Stimulated activated naive CD8-positive, alpha-beta T cell treated with anti-CD3 and anti-CD28 coated beads, Interleukin-15, Interleukin-2, amounts not matched to agents 100 ng/mL and 50 ng/mL, for 24 hours (primary cell): ENCODE measurements around the gene PRKD2.

ENCODE experiments used
- H3K27ac Mint-ChIP-seq: one replicate; pipeline ENCODE4 v1.8.0; 2021; ENCODE audit warnings: mild to moderate bottlenecking, mixed read lengths
- H3K27me3 Mint-ChIP-seq: one replicate; pipeline ENCODE4 v1.8.0; 2021; ENCODE audit warnings: mixed read lengths
- H3K36me3 Mint-ChIP-seq: one replicate; pipeline ENCODE4 v1.8.0; 2021; ENCODE audit warnings: low read depth, mixed read lengths
- H3K4me1 Mint-ChIP-seq: one replicate; pipeline ENCODE4 v1.8.0; 2021; ENCODE audit warnings: low read depth, mixed read lengths
- H3K4me3 Mint-ChIP-seq: one replicate; pipeline ENCODE4 v1.8.0; 2021; ENCODE audit warnings: mild to moderate bottlenecking, mixed read lengths
- H3K9me3 Mint-ChIP-seq: one replicate; pipeline ENCODE4 v1.8.0; 2021; ENCODE audit warnings: mixed read lengths

PRKD2 gene

DNA sequence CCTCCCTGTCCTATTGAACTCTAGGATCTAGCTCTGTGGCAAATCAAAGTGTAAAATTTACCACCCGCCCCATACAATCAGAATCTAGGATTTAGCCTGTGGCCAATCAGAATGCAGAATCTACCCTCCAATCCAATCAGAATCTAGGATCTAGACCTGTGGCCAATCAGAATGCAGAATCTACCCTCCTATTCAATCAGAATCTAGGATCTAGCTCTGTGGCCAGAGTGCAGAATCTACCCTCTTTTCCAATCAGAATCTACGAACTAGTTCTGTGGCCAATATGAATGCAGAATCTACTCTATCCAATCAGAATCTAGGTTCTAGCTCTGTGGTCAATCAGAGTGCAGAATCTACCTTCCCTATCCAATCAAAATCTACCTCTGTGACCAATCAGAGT lies 25.8 kb downstream of the PRKD2 start:
- peaks cover 69% of the 10 kb centered on the region for H3K36me3 Mint-ChIP-seq
- H3K4me3 Mint-ChIP-seq = no peak overlapping the region
- no peak overlapping the region for H3K27ac Mint-ChIP-seq
- no peaks in the 10 kb centered on the region for H3K4me1 Mint-ChIP-seq
- H3K9me3 Mint-ChIP-seq = no peaks in the 10 kb centered on the region
- H3K27me3 Mint-ChIP-seq = no peaks in the 10 kb centered on the region

DNA sequence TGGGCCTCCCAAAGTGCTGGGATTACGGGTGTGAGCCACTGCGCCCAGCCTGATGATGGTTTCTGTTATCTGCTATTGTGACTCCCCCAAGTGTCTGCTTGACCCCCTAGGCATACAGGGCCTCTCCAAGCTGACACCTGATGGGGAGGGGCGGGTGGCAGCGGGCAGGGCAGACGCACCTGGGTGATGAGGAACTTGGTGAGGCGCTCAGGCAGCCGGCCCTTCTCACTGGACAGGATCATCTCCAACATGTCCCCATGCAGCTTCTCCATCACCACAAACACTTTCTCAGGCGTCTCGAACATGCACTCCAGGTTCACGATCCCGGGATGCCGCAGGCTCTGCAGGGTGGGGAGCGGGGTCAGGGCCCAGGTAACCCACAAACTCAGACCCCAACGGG lies 27.6 kb downstream of the PRKD2 start:
- no peaks in the 10 kb centered on the region for H3K9me3 Mint-ChIP-seq
- H3K4me1 Mint-ChIP-seq = no peaks in the 10 kb centered on the region
- H3K27me3 Mint-ChIP-seq = no peaks in the 10 kb centered on the region

DNA sequence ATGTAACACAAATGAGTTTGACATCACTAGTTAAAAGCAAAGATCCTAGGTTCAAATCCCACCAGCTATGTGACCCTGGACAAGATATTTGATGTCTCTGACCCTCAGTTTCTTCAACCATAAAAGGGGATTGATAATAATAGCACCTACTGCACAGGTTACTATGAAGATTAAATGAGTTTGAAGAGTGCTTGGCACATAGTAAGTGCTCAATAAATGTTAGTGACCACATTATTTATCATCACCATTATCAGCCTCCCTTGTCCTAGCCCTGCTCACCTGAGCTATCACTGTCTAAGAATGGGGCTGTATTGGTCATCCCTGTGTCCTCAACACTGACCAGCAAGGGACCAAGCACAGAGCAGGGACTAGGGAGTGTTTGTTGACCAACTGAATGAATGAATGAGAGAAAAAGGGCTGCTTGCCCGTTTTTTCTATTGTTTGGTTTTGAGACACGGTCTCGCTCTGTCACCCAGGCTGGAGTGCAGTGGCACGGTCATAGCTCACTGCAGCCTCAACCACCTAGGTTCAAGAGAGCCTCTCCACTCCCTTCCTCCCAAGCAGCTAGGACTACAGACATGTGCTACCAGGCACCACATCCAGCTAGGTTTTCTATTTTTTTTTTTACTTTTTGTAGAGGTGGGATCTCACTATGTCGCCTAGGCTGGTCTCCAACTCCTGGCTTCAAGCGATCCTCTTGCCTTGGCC lies 29.3 kb downstream of the PRKD2 start:
- Mint-ChIP-seq H3K4me1 (no peaks in the 10 kb centered on the region), H3K4me3 (no peak overlapping the region), H3K27me3 (no peaks in the 10 kb centered on the region), H3K36me3 (peaks cover 68% of the 10 kb centered on the region), H3K9me3 (no peaks in the 10 kb centered on the region), H3K27ac (no peak overlapping the region)

More for the DNA sequence above, 27.6 kb downstream of the PRKD2 start:
- H3K27ac Mint-ChIP-seq = no peak overlapping the region
- peaks cover 70% of the 10 kb centered on the region for H3K36me3 Mint-ChIP-seq
- no peak overlapping the region for H3K4me3 Mint-ChIP-seq

DNA sequence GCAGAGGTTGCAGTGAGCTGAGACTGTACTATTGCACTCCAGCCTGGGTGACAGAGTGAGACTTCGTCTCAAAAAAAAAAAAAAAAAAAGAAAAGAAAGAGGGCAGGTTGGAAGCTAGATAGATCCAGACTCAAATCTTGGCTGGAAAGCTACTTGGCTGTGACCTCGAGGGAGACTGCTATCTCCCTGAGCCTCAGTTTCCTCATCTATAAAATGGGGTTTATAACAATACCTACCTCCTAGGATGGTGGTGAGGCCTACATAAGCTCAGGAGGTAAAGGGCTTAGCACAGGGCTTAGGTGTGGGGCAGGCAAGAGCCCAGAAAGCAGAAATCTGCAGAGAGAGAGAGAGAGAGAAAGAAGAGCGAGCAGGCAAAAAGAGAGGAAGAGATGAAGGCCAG lies 31.7 kb downstream of the PRKD2 start:
- Mint-ChIP-seq H3K9me3 (no peaks in the 10 kb centered on the region), H3K4me1 (no peaks in the 10 kb centered on the region), H3K4me3 (no peak overlapping the region), H3K36me3 (peaks cover 55% of the 10 kb centered on the region), H3K27ac (peak overlapping the region; percentile 58), H3K27me3 (no peaks in the 10 kb centered on the region)

DNA sequence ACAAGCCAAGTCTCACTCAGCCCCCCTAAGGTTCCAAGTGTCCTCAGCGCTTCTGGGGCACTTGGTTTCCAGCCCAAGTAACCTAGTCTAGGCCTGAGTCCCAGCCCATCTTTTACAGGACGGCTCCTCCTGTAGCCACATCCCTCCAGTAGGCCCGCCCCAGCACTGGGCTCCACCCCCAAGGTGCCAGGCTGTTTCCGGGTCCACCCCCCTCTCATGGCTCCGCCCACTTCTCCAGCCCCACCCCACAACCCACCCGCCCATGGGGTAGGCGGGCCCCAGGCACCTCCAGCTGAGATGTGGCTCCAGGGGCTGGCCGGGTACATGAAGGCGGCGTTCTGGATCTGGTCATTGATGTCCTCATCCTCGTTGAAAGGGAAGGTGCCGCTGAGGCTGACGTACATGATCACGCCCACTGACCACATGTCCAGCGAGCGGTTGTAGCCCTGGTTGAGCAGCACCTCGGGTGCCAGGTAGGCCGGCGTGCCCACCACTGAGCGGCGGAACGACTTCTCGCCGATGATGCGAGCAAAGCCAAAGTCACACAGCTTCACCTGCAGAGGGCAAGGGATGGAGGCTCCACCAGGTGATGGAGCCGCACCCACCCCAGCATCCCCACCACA lies 38.7 kb downstream of the PRKD2 start:
- Mint-ChIP-seq H3K27ac (peak overlapping the region; percentile 58), H3K9me3 (no peaks in the 10 kb centered on the region), H3K27me3 (no peaks in the 10 kb centered on the region), H3K4me1 (peaks cover 5% of the 10 kb centered on the region), H3K4me3 (no peak overlapping the region), H3K36me3 (peaks cover 66% of the 10 kb centered on the region)

DNA sequence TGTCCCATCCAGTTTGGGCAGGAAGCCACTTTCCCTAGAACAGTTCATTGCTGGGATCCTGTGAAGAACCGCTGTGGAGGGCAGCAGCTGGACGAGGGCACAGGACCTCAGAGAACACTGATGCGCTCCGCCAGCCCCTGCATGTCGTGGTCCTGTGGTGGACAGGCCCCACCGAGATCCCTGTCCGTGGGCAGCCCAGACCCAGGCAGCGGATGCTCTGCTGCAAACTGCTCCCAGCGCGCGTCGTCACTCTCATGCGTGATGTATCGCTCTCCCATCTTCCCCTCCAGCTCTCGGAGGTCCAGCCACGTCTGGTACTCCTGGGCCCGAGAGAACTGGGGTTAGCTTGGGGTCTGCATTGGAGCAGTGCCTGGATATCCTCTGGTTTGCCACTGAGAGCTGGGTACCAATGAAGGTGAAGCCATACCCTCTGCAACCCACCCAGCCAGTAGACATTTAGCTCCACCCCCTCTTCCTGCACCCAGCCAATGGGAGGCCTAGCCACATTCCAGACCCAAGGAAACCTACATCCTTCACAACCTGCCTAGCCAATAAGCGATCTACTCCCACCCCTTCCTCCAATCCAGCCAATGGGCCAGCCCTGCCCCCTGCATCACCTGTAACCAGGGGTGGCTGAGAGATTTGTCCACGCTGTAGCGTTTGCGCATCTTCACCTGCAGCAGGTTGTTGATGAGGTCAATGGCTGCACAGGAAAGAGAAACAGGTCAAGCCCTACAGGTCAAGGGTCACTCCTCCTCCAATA lies 42.3 kb downstream of the PRKD2 start:
- H3K27me3 Mint-ChIP-seq = no peaks in the 10 kb centered on the region
- peaks cover 5% of the 10 kb centered on the region for H3K4me1 Mint-ChIP-seq
- H3K9me3 Mint-ChIP-seq = no peaks in the 10 kb centered on the region
- H3K27ac Mint-ChIP-seq = no peak overlapping the region
- H3K4me3 Mint-ChIP-seq = no peak overlapping the region
- peaks cover 54% of the 10 kb centered on the region for H3K36me3 Mint-ChIP-seq

DNA sequence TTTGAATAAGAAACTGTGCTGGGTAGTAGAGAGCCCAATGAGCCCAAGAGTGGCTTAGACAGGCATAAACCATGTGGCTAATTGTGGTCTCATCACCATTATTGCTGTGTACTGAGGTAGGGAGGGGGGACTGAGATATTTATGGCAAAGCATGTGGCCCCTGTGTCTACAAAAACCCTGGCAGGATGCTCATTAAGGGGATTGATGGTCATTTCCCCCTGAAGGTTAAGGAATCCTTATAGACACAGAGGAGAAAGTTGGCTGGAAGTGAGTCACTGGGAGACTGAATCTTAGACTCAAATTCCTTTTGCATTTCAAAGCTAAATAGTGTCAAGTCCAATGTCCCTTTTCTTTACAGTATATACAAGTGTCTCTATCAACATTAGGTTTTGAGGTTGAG lies 46.1 kb downstream of the PRKD2 start:
- Mint-ChIP-seq H3K27me3 (no peaks in the 10 kb centered on the region), H3K4me3 (no peak overlapping the region), H3K4me1 (no peaks in the 10 kb centered on the region), H3K36me3 (peaks cover 26% of the 10 kb centered on the region), H3K9me3 (no peaks in the 10 kb centered on the region), H3K27ac (no peak overlapping the region)

DNA sequence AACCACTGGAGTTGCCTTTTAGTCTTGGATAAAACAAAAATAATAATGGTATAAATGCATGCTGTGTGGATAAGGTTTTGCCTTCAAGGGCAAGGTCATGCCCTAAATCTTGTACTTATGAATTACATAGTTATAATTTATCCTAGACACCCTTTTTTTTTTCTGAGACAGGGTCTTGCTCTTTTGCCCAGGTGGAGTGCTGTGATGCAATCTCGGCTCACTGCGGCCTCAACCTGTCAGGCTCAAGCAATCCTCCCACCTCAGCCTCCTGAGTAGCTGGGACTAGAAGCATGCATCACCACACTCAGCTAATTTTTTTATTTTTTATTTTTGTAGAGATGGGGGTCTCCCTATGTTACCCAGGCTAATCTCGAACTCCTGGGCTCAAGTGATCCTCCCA lies 48.3 kb downstream of the PRKD2 start:
- H3K36me3 Mint-ChIP-seq = peaks cover 8% of the 10 kb centered on the region
- H3K27me3 Mint-ChIP-seq = no peaks in the 10 kb centered on the region
- H3K4me3 Mint-ChIP-seq = no peak overlapping the region
- H3K27ac Mint-ChIP-seq = no peak overlapping the region
- no peaks in the 10 kb centered on the region for H3K4me1 Mint-ChIP-seq
- H3K9me3 Mint-ChIP-seq = no peaks in the 10 kb centered on the region

DNA sequence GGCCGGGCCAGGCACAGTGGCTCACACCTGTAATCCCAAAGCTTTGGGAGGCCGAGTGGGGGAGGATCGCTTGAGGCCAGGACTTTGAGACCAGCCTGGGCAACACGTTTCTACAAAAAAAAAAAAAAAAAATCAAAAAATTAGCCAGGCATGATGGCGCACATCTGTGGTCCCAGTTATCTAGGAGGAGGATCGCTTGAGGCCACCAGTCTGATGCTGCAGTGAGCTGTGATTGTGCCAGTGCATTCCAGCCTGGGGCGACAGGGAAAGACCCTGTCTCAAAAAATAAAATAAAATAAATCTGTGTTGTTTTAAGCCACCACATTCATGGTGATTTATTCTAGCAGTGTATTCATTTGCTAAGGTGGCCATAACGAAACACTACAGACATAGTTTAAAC lies 51.8 kb downstream of the PRKD2 start:
- H3K36me3 Mint-ChIP-seq = no peaks in the 10 kb centered on the region
- no peak overlapping the region for H3K4me3 Mint-ChIP-seq
- H3K27ac Mint-ChIP-seq = no peak overlapping the region
- no peaks in the 10 kb centered on the region for H3K9me3 Mint-ChIP-seq
- peaks cover 18% of the 10 kb centered on the region for H3K4me1 Mint-ChIP-seq
- H3K27me3 Mint-ChIP-seq = no peaks in the 10 kb centered on the region

DNA sequence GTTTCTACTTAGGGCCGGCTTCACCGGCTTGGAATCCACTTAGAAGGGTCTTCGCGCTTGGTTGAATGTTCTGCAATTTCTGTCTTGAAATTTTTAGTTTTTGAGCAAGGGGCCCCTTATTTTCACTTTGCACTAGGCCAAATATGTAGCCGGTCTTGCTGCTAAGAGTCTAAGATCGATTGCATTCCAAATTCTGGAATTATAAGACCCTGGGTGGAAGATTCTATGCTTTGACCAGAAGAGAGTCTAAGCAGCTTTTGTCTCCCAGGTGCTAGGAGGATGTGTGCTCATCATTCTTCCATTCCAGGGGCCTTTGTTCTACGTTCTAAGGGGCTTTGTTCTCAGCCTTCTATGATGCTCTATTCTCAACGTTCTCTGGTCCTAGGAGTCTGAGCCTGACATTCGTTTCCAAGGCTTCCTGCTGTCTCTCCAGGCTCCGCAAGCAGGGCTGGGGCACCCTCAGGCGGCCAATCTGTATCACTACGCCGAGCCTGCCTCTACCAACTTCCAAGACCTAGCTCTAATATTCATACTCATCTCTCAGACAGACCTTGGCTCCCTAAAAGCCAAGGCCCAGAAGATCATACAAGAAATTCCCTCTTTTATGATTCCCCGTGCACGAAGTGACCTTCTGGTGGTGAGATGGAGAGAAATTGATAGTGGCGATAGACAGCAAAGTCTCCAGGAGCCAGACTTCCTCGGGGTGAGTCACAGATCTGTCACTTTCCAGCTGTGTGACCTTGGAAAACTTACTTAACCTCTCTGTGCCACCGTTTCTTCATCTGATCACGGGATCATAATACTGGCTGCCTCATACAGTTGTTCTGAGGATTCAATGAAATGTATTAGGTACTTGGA lies 55.0 kb downstream of the PRKD2 start:
- Mint-ChIP-seq H3K4me3 (peak overlapping the region; percentile 80), H3K9me3 (no peaks in the 10 kb centered on the region), H3K36me3 (no peaks in the 10 kb centered on the region), H3K4me1 (peaks cover 24% of the 10 kb centered on the region), H3K27me3 (peaks cover 13% of the 10 kb centered on the region), H3K27ac (peak overlapping the region; percentile 83)

DNA sequence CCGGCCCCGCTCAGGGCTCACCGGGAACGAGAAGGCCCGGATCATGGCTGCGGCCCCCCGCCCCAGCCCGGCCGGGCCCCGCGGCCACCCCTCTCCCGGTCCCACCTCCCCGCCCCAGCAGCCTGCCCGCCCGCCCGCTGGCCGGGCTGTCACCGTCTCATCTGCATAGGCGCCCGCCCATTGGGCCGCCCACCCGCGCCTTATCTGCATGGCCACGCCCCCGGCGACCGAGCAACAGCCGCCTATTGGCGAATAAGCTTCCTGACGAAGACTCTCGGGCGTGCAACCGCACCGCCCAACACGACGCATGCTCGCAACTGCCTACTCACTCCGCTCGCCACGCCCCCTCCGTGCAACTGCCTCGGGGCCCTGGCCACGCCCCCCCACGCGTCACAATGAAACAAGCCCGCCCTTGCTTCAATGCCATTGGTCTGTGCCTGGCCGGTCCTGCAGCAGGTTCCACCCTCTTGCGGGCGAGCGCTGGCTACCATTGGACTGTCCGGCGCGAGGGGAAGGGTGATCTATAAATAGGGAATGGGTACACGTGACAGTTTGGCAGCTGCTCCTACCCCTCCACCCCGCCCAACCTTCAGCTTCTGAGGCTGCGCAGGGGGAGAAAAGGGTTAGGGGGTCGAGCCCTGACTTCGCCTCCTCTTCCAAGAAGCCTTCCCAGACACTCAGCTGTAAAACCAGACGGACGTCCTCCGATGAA lies 55.7 kb downstream of the PRKD2 start, which contains the start of gene DACT3:
DACT3 (minus strand) TSS at position 163 of the 712 bp plus-strand sequence; CDS start at position 45, 118 bp downstream.
- peaks cover 16% of the 10 kb centered on the region for H3K27me3 Mint-ChIP-seq
- H3K4me3 Mint-ChIP-seq = peak within 1 kb of the TSS; percentile 80
- no peaks in the 10 kb centered on the region for H3K9me3 Mint-ChIP-seq
- H3K4me1 Mint-ChIP-seq = peaks cover 30% of the 10 kb centered on the region
- peak within 1 kb of the TSS; percentile 83 for H3K27ac Mint-ChIP-seq
- no peaks in the 10 kb centered on the region for H3K36me3 Mint-ChIP-seq

DNA sequence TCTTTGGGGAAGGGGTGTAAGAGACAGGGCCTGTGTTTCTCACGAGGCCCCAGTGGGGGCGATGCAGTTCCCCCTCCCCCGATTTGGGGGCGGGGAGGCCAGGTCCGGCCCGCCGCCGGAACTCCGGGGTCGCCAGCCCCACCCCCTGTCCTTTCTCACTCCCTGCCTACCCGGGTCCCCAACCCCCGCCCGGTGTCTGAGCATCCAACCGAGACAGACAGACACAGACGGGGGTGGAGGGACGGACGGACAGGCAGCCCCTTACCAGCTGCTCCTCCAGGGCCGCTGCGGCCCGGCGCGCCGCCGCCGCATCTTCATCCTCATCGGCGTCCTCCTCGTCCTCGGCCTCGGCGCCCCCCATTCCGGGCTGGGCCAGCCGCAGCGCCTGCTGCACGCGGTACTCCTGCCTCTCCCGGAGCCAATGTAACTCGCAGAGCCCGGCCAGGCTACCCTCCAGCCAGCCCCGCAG lies 56.3 kb downstream of the PRKD2 start:
- Mint-ChIP-seq H3K4me3 (peak overlapping the region; percentile 80), H3K4me1 (peaks cover 30% of the 10 kb centered on the region), H3K36me3 (no peaks in the 10 kb centered on the region), H3K27ac (no peak overlapping the region), H3K9me3 (no peaks in the 10 kb centered on the region), H3K27me3 (peaks cover 16% of the 10 kb centered on the region)

DNA sequence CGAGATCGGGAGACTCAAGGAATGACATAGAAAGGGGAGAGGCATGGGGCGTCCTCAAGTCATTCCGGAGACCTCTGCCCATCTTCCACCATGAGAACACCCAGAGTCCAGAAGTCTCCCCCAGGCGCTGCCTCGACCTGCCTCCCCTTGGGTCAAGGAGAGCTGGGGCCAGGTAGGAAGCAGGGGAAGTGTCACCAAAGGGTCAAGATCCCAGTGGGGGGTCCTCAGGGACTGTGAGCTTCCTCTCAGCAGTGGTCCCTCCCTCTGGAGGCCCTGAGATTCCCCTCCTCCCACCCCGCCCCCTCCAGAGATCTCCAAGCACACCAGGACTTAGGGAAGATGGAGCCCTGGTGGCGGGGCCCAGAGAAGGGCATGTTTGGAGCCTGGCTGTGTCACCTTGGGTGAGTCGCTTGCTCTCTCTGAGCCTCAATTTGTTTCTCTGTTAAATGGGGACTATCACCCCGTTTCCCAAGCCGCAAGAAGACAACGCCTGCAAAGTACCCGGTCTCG lies 56.9 kb downstream of the PRKD2 start:
- Mint-ChIP-seq H3K27ac (peak overlapping the region; percentile 5), H3K27me3 (peaks cover 21% of the 10 kb centered on the region), H3K9me3 (no peaks in the 10 kb centered on the region), H3K36me3 (no peaks in the 10 kb centered on the region), H3K4me3 (peak overlapping the region; percentile 77), H3K4me1 (peaks cover 30% of the 10 kb centered on the region)
